GM21381 (cell line): ENCODE data around the gene ERBB4.

Experiments used
- ATAC-seq: cut with Tn5 transposase; IDR thresholded peaks from one replicate; pipeline ENCODE4 v1.9.1; 2021; ENCODE audit warnings: mild to moderate bottlenecking, moderate library complexity; ENCODE audit not compliant: unreplicated experiment

ERBB4 gene

DNA sequence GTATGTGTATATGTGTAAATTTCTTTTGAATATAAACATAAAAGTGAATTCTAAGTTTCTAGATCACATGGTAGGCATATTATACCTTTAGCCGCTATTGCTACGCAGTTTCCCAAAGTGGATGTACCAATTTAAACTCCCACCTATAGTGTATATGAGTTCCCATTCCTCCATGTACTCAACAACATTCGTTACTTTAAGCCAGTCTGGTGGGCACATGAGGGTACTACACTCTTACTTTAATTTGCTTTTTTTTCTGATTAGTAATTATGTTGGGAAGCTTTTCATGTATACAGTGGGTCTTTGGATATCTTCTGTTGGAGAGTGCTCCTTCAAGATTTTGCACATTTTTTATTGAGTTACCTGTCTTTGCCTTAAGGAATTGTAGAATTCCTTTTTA is 683.8 kb downstream of the ERBB4 start:
- no peak for ATAC-seq

- no peak for ATAC-seq
These were observed 691.9 kb downstream of the ERBB4 start for GRCh38 chr2:211846714-211847113.

GRCh38 chr2:211846036-211846400 is 692.6 kb downstream of the ERBB4 start:
- ATAC-seq: no peak

GRCh38 chr2:211845338-211846035 is 693.1 kb downstream of the ERBB4 start:
- ATAC-seq: no peak

- no peak for ATAC-seq
These were observed 700.9 kb downstream of the ERBB4 start for GRCh38 chr2:211837706-211838105.

GRCh38 chr2:211837206-211837605 is 701.4 kb downstream of the ERBB4 start:
- no peak for ATAC-seq

DNA sequence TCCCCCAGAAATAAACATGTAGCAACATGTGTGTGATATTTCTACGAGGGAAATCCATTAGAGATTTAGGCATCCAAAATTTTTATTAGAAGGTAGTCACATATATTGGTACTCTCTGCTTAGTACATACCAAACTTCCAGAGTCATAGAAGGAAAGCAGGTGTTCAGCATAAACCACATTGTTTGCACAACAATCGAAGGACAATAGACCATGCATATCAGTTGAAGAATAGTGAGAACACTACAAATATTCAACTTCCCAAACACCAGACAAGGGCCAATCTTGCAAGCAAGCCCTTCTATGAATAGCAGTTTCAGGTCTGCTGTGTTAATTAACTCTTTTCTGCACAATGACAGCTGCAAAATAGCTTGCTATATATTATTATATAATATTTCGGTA is 702.2 kb downstream of the ERBB4 start:
- ATAC-seq: no peak

GRCh38 chr2:211835695-211836094 is 702.9 kb downstream of the ERBB4 start:
- no peak for ATAC-seq

DNA sequence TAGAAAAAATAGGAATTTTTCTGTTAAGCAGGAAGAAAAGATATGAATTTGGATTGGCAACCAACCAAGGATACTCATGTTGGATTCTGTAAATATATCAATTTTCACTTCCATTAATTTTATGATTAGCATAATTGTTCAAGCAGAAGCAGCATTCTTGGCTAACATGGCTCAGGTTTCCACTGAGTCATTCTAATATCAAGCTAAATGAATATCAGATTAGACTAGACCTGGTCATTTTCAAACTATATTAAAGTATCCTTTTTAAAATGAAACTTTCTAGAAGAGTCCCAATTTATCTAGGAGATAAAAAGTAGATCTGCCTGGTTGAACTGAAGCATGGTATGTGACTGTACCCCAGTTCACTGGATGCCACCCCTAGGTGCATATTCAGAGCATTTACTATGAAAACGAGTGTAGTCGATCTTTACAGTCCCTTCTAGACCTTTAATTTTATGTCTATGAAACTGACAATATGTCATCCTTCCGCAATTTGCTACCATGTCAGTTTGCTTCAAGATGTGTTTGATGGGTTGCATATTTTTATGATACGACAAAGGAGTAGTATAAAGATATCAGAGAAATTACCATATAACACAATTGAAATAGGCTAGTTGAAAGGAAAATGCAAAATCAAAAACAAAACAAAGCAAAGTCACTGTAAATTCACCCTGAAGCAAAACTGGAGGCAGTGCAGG is 704.9 kb downstream of the ERBB4 start:
- no peak for ATAC-seq

DNA sequence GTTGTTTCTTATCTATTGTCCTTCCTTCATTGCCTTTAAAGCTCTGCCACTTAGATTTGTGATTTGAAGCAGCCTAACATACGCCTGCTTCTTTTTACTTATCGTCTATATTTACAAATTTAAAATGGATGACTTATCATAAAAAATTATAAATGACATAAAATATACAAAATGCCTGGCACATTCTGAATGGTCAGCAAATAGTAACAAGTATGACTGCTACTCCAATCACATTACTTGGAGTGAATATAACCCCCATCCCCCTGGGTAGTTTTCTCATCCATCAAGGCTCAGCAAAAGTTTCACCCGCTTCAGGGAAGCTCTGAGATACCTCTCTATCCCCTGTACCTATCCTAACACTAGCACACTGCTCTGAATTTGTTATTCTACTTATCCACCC is 708.9 kb downstream of the ERBB4 start:
- ATAC-seq: no peak

DNA sequence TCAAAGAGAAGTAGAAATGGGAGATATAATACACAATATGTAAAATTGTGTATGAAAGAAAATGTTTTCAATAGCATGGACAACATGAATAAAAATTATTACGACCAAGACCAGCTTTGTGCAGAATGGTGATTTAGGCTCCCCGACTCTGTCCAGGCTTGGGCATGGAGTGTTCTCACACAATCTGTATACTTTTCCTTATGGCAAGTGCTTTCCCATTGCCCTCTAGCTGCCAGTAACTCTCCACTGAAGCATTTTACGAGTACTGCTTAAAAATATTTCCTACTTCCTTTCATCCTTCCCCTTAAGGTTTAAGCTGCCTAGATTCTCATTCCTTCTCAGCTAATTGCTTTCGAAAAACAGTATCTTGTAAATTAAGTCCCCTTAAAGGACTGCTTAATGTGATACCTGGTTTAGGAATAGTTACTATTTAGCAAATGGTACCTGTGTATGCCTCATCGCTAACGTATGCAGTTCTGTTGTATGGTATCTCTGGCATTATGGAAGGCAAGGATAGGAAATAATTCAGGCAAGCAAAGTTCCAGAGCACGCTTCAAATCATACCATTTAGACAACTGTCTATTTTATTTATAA is 714.6 kb downstream of the ERBB4 start:
- no peak for ATAC-seq

DNA sequence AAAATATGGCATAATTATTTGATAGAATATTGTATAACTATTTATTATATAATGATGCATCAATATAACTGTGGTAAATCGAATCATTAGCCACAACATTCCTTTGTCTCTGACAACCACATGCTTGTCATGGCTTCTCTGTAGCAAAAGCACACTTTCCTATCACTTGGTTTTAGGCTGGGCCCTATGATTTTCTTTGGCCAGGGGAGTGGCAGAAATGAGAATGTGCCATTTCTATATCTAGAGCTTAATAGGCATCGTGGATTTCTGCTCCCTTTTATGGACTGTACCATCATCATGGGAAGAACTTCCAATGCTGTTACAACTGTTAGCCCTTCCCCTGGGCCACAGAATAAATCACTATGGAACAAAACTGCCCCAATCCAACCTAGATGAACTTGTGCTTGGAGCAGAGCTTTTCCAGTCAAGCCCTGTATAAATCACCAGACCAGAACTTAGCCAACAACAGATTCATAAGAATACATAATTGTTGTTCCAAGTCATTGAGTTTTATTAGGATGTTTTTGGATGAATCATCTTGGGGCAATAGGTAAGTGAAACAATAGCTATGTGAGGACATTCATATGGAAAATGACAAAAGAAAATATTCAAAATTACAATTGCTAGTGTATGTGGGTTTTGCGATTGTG is 715.8 kb downstream of the ERBB4 start:
- ATAC-seq: no peak

- ATAC-seq: no peak
These were observed 721.8 kb downstream of the ERBB4 start for GRCh38 chr2:211816754-211817153.

GRCh38 chr2:211812587-211812986 is 726.0 kb downstream of the ERBB4 start:
- no peak for ATAC-seq

- no peak for ATAC-seq
These were observed 735.9 kb downstream of the ERBB4 start for GRCh38 chr2:211802666-211803065.

- ATAC-seq: no peak
These were observed 738.6 kb downstream of the ERBB4 start for GRCh38 chr2:211800001-211800400.

- ATAC-seq: no peak
These were observed 739.7 kb downstream of the ERBB4 start for GRCh38 chr2:211798868-211799267.

DNA sequence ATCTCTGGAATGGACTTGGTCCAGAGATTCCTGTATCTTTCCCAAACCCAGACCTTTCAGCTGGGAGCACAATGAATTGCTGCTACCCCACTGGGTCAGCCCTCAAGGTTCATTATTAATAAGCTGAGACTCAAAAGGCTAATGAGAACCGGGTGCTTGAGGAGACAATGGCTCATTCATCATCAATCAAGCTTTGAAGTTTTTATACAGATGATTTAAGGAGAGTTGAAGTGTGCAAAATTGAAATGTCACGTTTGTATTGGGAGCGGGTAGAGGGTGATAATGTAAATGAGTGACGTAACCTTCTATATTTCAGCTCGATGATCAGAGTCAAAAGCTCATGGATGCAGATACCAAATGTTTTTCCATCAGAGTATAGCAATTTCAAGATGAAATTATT is 744.9 kb downstream of the ERBB4 start:
- no peak for ATAC-seq

DNA sequence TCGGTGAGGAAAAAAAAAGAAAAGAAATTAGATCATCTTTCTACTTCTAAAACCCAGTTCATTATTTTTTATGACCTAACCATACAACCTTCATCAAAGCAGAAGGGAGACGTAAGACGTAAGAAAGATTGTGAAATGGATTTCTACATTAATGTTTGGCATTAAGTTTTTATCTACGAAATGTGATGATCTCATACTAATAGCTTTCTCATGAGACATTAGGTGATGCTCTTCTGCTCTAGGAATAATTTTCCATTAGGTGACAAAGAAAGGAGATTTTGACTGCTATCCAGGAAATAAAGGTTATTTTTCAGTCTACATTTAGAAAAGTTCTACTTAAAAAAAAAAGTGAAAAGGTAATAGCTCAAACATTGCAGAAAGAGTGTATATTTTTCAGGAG is 748.6 kb downstream of the ERBB4 start:
- no peak for ATAC-seq

- no peak for ATAC-seq
These were observed 771.9 kb downstream of the ERBB4 start for GRCh38 chr2:211766689-211767088.

DNA sequence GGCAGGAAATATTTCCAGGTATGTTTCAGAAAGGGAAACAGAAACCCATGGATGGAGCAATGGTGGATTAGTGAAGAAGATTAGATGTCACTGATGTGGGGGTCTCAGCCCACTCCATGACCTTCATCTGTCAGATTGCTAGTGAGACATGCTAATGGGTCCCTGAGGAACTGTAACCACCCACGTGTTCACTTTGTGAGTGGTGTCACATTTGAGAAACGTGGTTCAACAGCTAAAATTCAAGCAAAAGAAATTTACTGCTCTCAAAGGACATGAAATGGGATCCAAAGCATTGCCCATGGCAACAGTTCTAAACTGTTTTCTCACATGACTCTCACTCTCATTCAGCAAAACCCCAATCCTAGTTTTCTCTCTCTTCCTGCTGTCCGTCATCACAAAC is 776.1 kb downstream of the ERBB4 start:
- no peak for ATAC-seq

DNA sequence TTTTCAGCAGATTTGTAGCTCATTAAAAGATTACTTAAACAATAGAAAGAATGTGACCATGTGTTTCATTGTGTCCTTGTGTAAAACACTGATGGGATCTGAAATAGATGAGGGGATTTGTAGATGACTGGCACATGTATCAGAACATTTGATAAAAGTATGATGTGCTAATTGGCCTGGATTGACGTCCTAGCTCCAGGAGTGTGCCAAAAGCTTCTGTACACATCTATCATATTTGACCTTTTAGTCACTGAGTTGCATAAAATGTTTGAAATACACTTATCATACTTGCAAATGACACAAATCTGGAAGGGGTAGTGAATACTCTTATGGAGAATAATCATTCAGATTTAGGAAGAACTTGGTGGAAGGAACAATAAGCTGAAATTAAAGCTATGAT is 778.5 kb downstream of the ERBB4 start:
- no peak for ATAC-seq
